Measurements from ENCODE around the gene NUDT4. TPM values are rescaled to one million over a fixed set of nuclear protein-coding genes. Genes with fewer than 3 reads are reported as not detected.

Gene NUDT4
- total RNA-seq, 1 donor from 2014 or later = 56.8 TPM

DNA sequence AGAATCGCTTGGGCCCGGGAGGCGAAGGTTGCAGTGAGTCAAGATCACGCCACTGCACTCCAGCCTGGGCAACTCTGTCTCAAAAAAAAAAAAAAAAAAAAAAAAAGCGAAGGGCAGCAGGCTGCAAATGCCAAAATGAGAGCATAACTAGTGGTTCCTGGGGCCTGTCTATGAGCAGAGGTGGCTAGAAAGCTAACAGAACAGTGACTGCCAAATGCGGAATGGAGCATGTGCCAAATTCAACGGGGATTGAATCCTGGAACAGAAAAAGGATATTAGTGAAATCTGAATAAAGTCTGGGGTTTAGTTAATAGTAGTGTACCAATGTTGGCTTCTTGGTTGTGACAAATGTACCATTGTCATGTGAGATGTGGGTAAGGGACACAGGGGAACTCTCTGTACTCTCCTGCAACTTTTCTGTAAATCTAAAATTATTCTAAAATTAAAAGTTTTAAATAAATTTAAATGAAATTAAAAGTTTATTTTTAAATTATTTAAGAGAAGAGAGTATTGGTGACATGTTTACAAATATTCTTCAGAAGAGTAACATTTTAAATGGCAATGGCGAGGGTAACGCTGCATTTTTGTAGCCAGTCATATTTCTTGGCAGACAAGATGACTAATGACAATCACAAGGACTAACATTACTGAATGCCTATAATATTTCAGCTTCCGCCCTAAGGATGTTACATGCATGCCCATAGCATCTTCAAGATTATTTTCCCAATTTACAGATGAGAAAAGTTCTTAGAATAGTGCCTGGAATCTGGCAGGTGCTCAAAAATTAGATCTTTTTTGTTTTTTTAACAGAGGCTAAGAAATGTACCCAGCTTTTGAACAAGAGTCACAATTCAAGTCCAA, 28.9 kb upstream of the NUDT4 start:
- Histone ChIP-seq H3K27me3 (ENCODE audit: low read depth) (no peaks in the 10 kb centered on the region), H3K4me1 (no peaks in the 10 kb centered on the region), H3K36me3 (no peaks in the 10 kb centered on the region), H3K27ac (no peak overlapping the region), H3K9me3 (no peaks in the 10 kb centered on the region), H3K4me3 (no peak overlapping the region)
- intact Hi-C loops (cut with DNase I) = no loop called here
- ATAC-seq = no peak
- no peak for DNase-seq
- TF ChIP-seq, protein P1, sequence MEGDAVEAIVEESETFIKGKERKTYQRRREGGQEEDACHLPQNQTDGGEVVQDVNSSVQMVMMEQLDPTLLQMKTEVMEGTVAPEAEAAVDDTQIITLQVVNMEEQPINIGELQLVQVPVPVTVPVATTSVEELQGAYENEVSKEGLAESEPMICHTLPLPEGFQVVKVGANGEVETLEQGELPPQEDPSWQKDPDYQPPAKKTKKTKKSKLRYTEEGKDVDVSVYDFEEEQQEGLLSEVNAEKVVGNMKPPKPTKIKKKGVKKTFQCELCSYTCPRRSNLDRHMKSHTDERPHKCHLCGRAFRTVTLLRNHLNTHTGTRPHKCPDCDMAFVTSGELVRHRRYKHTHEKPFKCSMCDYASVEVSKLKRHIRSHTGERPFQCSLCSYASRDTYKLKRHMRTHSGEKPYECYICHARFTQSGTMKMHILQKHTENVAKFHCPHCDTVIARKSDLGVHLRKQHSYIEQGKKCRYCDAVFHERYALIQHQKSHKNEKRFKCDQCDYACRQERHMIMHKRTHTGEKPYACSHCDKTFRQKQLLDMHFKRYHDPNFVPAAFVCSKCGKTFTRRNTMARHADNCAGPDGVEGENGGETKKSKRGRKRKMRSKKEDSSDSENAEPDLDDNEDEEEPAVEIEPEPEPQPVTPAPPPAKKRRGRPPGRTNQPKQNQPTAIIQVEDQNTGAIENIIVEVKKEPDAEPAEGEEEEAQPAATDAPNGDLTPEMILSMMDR (IDR thresholded peaks at IDR 0.05) = no peak

DNA sequence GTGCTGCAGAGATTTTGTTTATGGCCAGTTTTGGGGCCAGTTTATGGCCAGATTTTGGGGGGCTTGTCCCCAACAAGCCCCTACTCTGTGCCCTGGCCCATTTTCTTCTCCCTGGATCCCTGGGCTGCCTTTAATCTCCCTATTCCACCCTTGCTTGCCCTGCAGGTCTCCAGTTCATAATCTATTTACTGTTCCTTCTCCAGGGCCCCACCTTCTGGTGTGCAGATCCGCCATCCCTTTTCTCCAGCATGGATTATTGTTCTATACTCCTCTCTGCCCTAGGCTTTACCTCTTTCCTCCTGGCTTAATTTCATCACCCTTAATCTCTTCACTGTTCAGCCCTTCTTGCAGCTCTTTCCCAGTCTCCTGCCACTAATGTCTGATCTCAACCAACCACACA, 26.0 kb upstream of the NUDT4 start:
- DNase-seq = no peak
- Histone ChIP-seq H3K27me3 (ENCODE audit: low read depth) (no peaks in the 10 kb centered on the region), H3K9me3 (no peaks in the 10 kb centered on the region), H3K27ac (no peak overlapping the region), H3K4me1 (no peaks in the 10 kb centered on the region), H3K36me3 (no peaks in the 10 kb centered on the region), H3K4me3 (no peak overlapping the region)
- TF ChIP-seq, protein P1 (IDR thresholded peaks at IDR 0.05) = no peak
- intact Hi-C loops (cut with DNase I) = no loop called here
- no peak for ATAC-seq

GRCh38 chr12:93352321-93352720, 25.4 kb upstream of the NUDT4 start:
- H3K36me3 ChIP-seq = no peaks in the 10 kb centered on the region
- H3K9me3 ChIP-seq = no peaks in the 10 kb centered on the region
- H3K27me3 ChIP-seq (ENCODE audit: low read depth) = no peaks in the 10 kb centered on the region
- H3K4me3 ChIP-seq = no peak overlapping the region
- no peak for DNase-seq
- TF ChIP-seq, protein P1 (IDR thresholded peaks at IDR 0.05) = no peak
- intact Hi-C loops (cut with DNase I) = no loop called here
- ATAC-seq = no peak
- no peak overlapping the region for H3K27ac ChIP-seq
- no peaks in the 10 kb centered on the region for H3K4me1 ChIP-seq

GRCh38 chr12:93356214-93356613, 21.5 kb upstream of the NUDT4 start:
- intact Hi-C loops (cut with DNase I) = no loop called here
- no peak for ATAC-seq
- H3K4me1 ChIP-seq = no peaks in the 10 kb centered on the region

DNA sequence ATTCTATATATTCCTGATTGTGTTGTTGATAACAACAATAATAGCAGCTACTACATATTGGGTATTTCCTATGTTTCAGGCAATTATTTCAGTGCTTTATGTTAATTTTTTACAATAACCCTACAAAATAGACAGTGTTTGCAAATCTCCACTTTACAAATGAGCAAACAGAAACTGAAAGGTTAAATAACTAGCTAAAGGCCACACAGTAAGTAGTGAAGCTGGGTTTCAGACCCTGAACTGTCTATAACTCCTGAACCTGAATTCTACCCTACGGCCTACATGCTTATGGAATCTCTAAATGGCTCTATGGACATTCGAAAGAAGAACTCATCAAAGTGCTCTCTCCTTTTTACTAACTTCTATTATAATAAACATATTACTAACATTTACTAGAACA, 19.7 kb upstream of the NUDT4 start:
- no peak for ATAC-seq
- H3K9me3 ChIP-seq = no peaks in the 10 kb centered on the region
- H3K4me1 ChIP-seq = no peaks in the 10 kb centered on the region
- H3K36me3 ChIP-seq = no peaks in the 10 kb centered on the region
- no peaks in the 10 kb centered on the region for H3K27me3 ChIP-seq (ENCODE audit: low read depth)
- intact Hi-C loops (cut with DNase I) = no loop called here
- no peak overlapping the region for H3K27ac ChIP-seq
- TF ChIP-seq, protein P1 (IDR thresholded peaks at IDR 0.05) = no peak
- H3K4me3 ChIP-seq = no peak overlapping the region
- no peak for DNase-seq

More at GRCh38 chr12:93356214-93356613, 21.5 kb upstream of the NUDT4 start:
- TF ChIP-seq, protein P1 (IDR thresholded peaks at IDR 0.05) = no peak
- H3K27ac ChIP-seq = no peak overlapping the region
- H3K4me3 ChIP-seq = no peak overlapping the region
- H3K36me3 ChIP-seq = no peaks in the 10 kb centered on the region
- H3K27me3 ChIP-seq (ENCODE audit: low read depth) = no peaks in the 10 kb centered on the region
- DNase-seq = no peak
- no peaks in the 10 kb centered on the region for H3K9me3 ChIP-seq
